Endothelial cell of umbilical vein (primary cell): ENCODE data around the gene NCK2. TPM values are rescaled to one million over a fixed set of nuclear protein-coding genes. Genes with fewer than 3 reads are reported as not detected.

Experiments
- BruUV-seq: library from RNA; stranded (reverse); fragments of 400-500 nt; replicated peaks from 2 replicates; lab custom pipeline; 2021; lab: Mats Ljungman, UMichigan
- CTCF ChIA-PET: fragments of 300-600, 350-600 bp; sonication (Branson Sonifier 250); formaldehyde crosslinking; loops from one replicate; lab custom pipeline; 2021; ENCODE audit warnings: antibody characterized with exemption, inconsistent platforms; lab: Charles Lee
- POLR2A ChIA-PET: fragments of 300-600, 350-600 bp; sonication (Branson Sonifier 250); formaldehyde crosslinking; loops from one replicate; lab custom pipeline; 2021; ENCODE audit warnings: antibody characterized with exemption, inconsistent platforms; lab: Charles Lee
- DNase-seq: peaks from one replicate; pipeline ENCODE4 v3.0.0-alpha.2; 2011; ENCODE audit warnings: low read depth, low spot score
- FAIRE-seq: peaks from 2 replicates; lab custom pipeline; 2011; peaks lifted over from hg19 to GRCh38; lab: Jason Lieb, UNC
- H2AFZ ChIP-seq: 2 replicates; pipeline ENCODE4 v1.6.0; 2012; ENCODE audit warnings: low read depth, low read length, control low read depth, inconsistent platforms
- H3K27ac ChIP-seq: 2 replicates; pipeline ENCODE4 v1.5.1; 2011; ENCODE audit warnings: low read depth, mild to moderate bottlenecking, control low read depth, low read length, moderate library complexity; ENCODE audit not compliant: insufficient read depth
- H3K27me3 ChIP-seq, 2 experiments: 2 replicates each; pipeline versions ENCODE4 v1.6.0 to v1.6.1; 2011; ENCODE audit warnings: low read length in 2 of 2, mixed read lengths in 1 of 2; ENCODE audit not compliant: control insufficient read depth in 2 of 2, insufficient read depth in 2 of 2
- H3K36me3 ChIP-seq, 2 experiments: 2 replicates in 1 of 2; 3 replicates in 1 of 2; pipeline ENCODE4 v1.5.1; 2011; ENCODE audit warnings: low read length in 2 of 2, mild to moderate bottlenecking in 1 of 2, moderate library complexity in 1 of 2; ENCODE audit not compliant: control insufficient read depth in 2 of 2, insufficient read depth in 2 of 2; ENCODE audit errors: extremely low read depth in 1 of 2
- H3K4me1 ChIP-seq: 3 replicates; pipeline ENCODE4 v1.5.1; 2011; ENCODE audit warnings: mild to moderate bottlenecking, low read length; ENCODE audit not compliant: control insufficient read depth, insufficient read depth; ENCODE audit errors: extremely low read depth
- H3K4me2 ChIP-seq: 2 replicates; pipeline ENCODE4 v1.6.1; 2011; ENCODE audit warnings: low read length, control low read depth, mixed read lengths; ENCODE audit not compliant: insufficient read depth
- H3K4me3 ChIP-seq, 3 experiments: fragments of 200-600 bp in 1 of 3; sonication (generic), shearing (Covaris generic) in 1 of 3; replicated peaks in 1 of 3; 2 replicates each; pipeline ENCODE4 v1.5.1; 2011 to 2016; ENCODE audit warnings: control low read depth in 3 of 3, low read length in 3 of 3, mild to moderate bottlenecking in 2 of 3, inconsistent platforms in 1 of 3, low read depth in 1 of 3, moderate library complexity in 1 of 3; ENCODE audit not compliant: insufficient read depth in 1 of 3
- H3K79me2 ChIP-seq: 2 replicates; pipeline ENCODE4 v1.6.0; 2012; ENCODE audit warnings: low read length, inconsistent platforms; ENCODE audit not compliant: control insufficient read depth, insufficient read depth
- H3K9ac ChIP-seq: replicated peaks from 2 replicates; pipeline ENCODE3; 2011; ENCODE audit warnings: low read length, control low read depth; ENCODE audit not compliant: insufficient read depth; ENCODE audit errors: extremely low read depth
- H3K9me1 ChIP-seq: replicated peaks from 3 replicates; pipeline ENCODE4 v1.6.0; 2011; ENCODE audit warnings: mild to moderate bottlenecking, low read length; ENCODE audit not compliant: control insufficient read depth, insufficient read depth; ENCODE audit errors: extremely low read depth
- H3K9me3 ChIP-seq: replicated peaks from 2 replicates; pipeline ENCODE4 v1.5.1; 2012; ENCODE audit warnings: low read length, inconsistent platforms; ENCODE audit not compliant: control insufficient read depth, insufficient read depth
- H4K20me1 ChIP-seq: replicated peaks from 2 replicates; pipeline ENCODE3; 2011; ENCODE audit warnings: mild to moderate bottlenecking, low read length; ENCODE audit not compliant: control insufficient read depth, insufficient read depth; ENCODE audit errors: extremely low read depth
- EZH2 ChIP-seq: IDR thresholded peaks from 2 replicates; pipeline ENCODE4 v1.6.1; 2012; ENCODE audit warnings: borderline replicate concordance, low read depth, mild to moderate bottlenecking, moderate library complexity, low read length, inconsistent platforms; ENCODE audit not compliant: severe bottlenecking
- FOS ChIP-seq: IDR thresholded peaks from 2 replicates; pipeline ENCODE4 v1.6.1; 2011; ENCODE audit warnings: mild to moderate bottlenecking, low read length, moderate library complexity, borderline replicate concordance; ENCODE audit not compliant: insufficient read depth
- GATA2 ChIP-seq: IDR thresholded peaks from 2 replicates; pipeline ENCODE4 v1.7.0; 2011; ENCODE audit warnings: low read depth, mild to moderate bottlenecking, moderate library complexity, mixed read lengths, low read length; ENCODE audit not compliant: insufficient read length, insufficient read depth
- JUN ChIP-seq: IDR thresholded peaks from 2 replicates; pipeline ENCODE4 v1.6.1; 2011; ENCODE audit warnings: borderline replicate concordance, low read depth; ENCODE audit not compliant: insufficient read length, insufficient read depth
- MYC ChIP-seq: IDR thresholded peaks from one replicate; pipeline ENCODE4 v1.6.1; 2011; ENCODE audit warnings: mild to moderate bottlenecking, low read depth, low read length
- POLR2A ChIP-seq: IDR thresholded peaks from 2 replicates; pipeline ENCODE4 v1.6.1; 2012; ENCODE audit warnings: low read depth, mild to moderate bottlenecking, control low read depth, low read length
- POLR2AphosphoS5 ChIP-seq: IDR thresholded peaks from 2 replicates; pipeline ENCODE4 v1.6.1; 2012; ENCODE audit warnings: low read depth, mild to moderate bottlenecking, control low read depth, low read length, moderate library complexity; ENCODE audit not compliant: insufficient read depth
- dilution Hi-C: fragments of 300-500 bp; cut with MboI; formaldehyde crosslinking; loops from one replicate; pipeline ENCODE4 v1.15.0; 2019; ENCODE audit warnings: low sequenced_read_pairs; ENCODE audit not compliant: extremely low pct_ligation_motif_present
- intact Hi-C: fragments of 100-400 bp; cut with micrococcal nuclease; formaldehyde crosslinking; loops from one replicate; pipeline ENCODE4 v1.10.0; 2022
- polyA plus RNA-seq, 4 experiments: library from polyadenylated mRNA; depleted of rRNA in 3 of 4; stranded (reverse) in 3 of 4; unstranded in 1 of 4; fragments of >200 nt; gene quantifications; 2 replicates each; pipeline versions ENCODE4 v1.2.1 to v1.2.3, GENCODE V29; 2011 to 2012; ENCODE audit warnings: missing spikeins in 1 of 4
- total RNA-seq: library from RNA; stranded (reverse); gene quantifications from 2 replicates; pipeline ENCODE4 v1.2.3, GENCODE V29; 2021
- TF ChIP-seq, protein P1 (sequence below): IDR thresholded peaks from 2 replicates; pipeline ENCODE4 v1.6.1; 2011; ENCODE audit not compliant: insufficient read depth, insufficient read length
- TF ChIP-seq, protein P2 (sequence below), 2 donors: IDR thresholded peaks; 1 replicate in 1 of 2; 2 replicates in 1 of 2; pipeline ENCODE4 v1.5.1; 2011; ENCODE audit warnings: low read length in 2 of 2, mild to moderate bottlenecking in 2 of 2, moderate library complexity in 2 of 2, control low read depth in 1 of 2, inconsistent platforms in 1 of 2, low read depth in 1 of 2; ENCODE audit not compliant: insufficient read depth in 1 of 2; ENCODE audit errors: extremely low read depth in 1 of 2

NCK2 gene
- total and polyA plus RNA-seq, 2 donors (not counting 3 experiments of a cell fraction or from before 2014, with no cell fraction given), result 23.8 to 39.1 TPM

DNA sequence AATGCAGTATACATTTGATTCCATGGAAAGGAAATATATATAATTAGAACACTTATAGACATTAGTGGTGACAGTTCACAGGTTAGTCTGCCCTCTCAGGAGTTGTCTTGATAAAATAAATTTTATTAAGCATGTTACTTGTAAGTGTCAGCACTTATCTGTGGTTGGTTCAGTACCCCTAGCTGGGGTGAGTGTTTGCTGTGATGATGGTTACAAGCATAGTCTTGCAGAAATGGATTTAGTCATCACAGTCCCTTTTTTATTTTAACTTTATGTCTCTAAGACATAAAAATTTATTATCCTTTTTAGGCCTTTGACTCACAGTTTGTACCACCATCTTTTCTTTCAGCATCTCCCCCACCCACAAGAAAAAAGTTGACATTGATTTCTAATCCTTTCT, 52.1 kb downstream of the NCK2 start:
- Histone ChIP-seq H3K9ac (no peak overlapping the region), H2AFZ (no peak overlapping the region), H3K4me1 (peaks cover 23% of the 10 kb centered on the region), H3K9me1 (no peaks in the 10 kb centered on the region), H3K27me3 (no peaks in the 10 kb centered on the region), H3K36me3 (no peaks in the 10 kb centered on the region), H3K27ac (no peak overlapping the region), H4K20me1 (peaks cover 10% of the 10 kb centered on the region), H3K4me2 (no peak overlapping the region), H3K9me3 (no peaks in the 10 kb centered on the region), H3K4me3 (no peak overlapping the region), H3K79me2 (peaks cover 72% of the 10 kb centered on the region)
- dilution Hi-C loops, result no loop called here
- no TSS peak for BruUV-seq
- ChIA-PET CTCF (no interaction called here), POLR2A (no interaction called here)
- no peak for DNase-seq
- FAIRE-seq, result no peak
- no peak for TF ChIP-seq POLR2A
- no peak for TF ChIP-seq EZH2
- TF ChIP-seq POLR2AphosphoS5, result no peak
- TF ChIP-seq, protein P1, sequence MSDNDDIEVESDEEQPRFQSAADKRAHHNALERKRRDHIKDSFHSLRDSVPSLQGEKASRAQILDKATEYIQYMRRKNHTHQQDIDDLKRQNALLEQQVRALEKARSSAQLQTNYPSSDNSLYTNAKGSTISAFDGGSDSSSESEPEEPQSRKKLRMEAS, result no peak
- TF ChIP-seq, protein P2, sequence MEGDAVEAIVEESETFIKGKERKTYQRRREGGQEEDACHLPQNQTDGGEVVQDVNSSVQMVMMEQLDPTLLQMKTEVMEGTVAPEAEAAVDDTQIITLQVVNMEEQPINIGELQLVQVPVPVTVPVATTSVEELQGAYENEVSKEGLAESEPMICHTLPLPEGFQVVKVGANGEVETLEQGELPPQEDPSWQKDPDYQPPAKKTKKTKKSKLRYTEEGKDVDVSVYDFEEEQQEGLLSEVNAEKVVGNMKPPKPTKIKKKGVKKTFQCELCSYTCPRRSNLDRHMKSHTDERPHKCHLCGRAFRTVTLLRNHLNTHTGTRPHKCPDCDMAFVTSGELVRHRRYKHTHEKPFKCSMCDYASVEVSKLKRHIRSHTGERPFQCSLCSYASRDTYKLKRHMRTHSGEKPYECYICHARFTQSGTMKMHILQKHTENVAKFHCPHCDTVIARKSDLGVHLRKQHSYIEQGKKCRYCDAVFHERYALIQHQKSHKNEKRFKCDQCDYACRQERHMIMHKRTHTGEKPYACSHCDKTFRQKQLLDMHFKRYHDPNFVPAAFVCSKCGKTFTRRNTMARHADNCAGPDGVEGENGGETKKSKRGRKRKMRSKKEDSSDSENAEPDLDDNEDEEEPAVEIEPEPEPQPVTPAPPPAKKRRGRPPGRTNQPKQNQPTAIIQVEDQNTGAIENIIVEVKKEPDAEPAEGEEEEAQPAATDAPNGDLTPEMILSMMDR (IDR thresholded peaks at IDR 0.05; ENCODE audit: extremely low read depth in 1 of 2, insufficient read depth in 1 of 2, low read depth in 1 of 2, low read length in 2 of 2), result no peak
- TF ChIP-seq FOS, result no peak
- no peak for TF ChIP-seq JUN
- no peak for TF ChIP-seq GATA2
- TF ChIP-seq MYC, result no peak
- intact Hi-C loops, result no loop called here
